ENCODE results near the gene PAK4.

Gene PAK4

GRCh38 chr19:39158646-39159260 lies 33.2 kb downstream of the PAK4 start:
- DNase-seq (ENCODE audit: low spot score in 2 of 2) (no peak), ATAC-seq (no peak)
- peaks cover 65% of the 10 kb centered on the region for H3K4me1 Mint-ChIP-seq
- H3K9me3 Mint-ChIP-seq = no peaks in the 10 kb centered on the region
- no peak overlapping the region for H3K27ac Mint-ChIP-seq
- H3K4me3 Mint-ChIP-seq = no peak overlapping the region
- H3K36me3 Mint-ChIP-seq = peaks cover 5% of the 10 kb centered on the region

GRCh38 chr19:39160523-39160861 lies 34.9 kb downstream of the PAK4 start:
- no peak for DNase-seq (ENCODE audit: low spot score in 2 of 2)
- H3K27ac Mint-ChIP-seq = peak overlapping the region; percentile 24
- no peaks in the 10 kb centered on the region for H3K9me3 Mint-ChIP-seq
- H3K4me3 Mint-ChIP-seq = no peak overlapping the region
- ATAC-seq = no peak
- peaks cover 5% of the 10 kb centered on the region for H3K36me3 Mint-ChIP-seq
- H3K4me1 Mint-ChIP-seq = peaks cover 50% of the 10 kb centered on the region

DNA sequence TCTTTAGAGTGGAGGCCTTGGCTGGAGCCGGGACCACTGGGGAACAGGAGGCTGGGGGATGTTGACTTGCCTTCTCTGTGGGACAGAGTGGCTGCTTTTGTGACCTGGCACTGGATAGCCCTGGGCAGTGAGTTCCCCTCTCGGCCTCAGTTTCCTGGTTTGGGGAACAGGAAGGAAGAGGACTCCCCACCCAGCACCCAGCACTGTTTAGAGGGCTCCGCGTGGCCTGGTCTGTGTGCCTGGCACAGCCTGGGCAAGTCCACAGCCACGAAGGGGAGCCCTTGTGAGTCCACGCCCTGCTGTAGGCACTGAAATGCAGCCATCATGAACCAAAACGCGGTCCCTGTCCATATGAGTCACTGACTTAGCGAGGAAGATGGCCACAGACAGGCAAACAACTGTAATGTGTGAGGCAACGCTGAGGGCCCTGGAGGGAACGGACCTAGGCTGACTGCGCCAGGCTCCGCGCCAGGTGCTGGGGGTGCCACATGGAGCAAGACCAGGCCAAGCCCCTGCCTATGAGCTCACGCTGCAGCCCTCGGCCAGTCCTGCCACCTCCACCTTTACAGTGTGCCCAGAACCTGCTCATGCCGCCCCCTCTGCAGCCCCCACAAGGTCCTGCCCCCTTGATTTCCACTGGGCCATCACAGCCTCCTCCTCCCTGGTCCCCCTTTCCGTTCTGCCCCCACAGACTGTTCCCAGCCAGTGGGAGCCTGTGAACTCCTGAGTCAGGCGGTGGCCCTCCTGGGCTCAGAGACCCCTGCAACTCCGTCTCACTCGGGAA lies 35.5 kb downstream of the PAK4 start:
- H3K4me1 Mint-ChIP-seq = peaks cover 46% of the 10 kb centered on the region
- no peaks in the 10 kb centered on the region for H3K9me3 Mint-ChIP-seq
- no peak overlapping the region for H3K4me3 Mint-ChIP-seq
- peaks cover 5% of the 10 kb centered on the region for H3K36me3 Mint-ChIP-seq
- DNase-seq (ENCODE audit: low spot score in 2 of 2) (no peak), ATAC-seq (no peak)
- H3K27ac Mint-ChIP-seq = no peak overlapping the region

DNA sequence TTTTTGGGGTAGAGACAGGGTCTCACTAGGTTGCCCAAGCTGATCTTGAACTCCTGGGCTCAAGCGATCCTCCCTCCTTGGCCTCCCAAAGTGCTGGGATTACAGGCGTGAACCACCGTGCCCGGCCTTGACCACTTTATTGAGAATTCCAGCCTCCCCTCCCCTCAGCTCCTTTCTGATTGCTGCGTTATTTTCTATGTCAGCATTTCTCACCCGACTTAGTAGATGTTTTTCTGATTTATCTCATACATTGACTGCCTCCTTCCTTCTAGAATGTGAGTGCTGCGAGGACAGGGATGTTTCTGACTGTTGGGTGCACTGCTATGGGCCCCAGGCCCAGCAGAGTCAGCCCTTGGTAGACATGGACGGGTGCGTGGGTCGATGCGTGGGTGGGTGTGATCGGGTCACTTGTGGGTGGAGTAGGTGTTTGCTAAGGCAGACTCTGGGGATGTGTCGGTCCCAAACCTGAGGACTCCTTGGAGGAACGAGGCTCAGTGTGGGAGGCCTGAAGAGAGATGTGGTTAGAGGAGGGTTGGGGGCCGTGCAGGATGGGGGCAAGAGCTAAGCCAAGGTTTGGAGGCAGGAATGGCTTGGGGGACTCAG lies 37.0 kb downstream of the PAK4 start:
- DNase-seq (ENCODE audit: low spot score in 2 of 2) (no peak), ATAC-seq (no peak)
- Mint-ChIP-seq H3K36me3 (peaks cover 5% of the 10 kb centered on the region), H3K4me1 (peaks cover 40% of the 10 kb centered on the region), H3K27ac (peak overlapping the region; percentile 10), H3K4me3 (no peak overlapping the region), H3K9me3 (no peaks in the 10 kb centered on the region)

GRCh38 chr19:39163621-39164020 lies 38.0 kb downstream of the PAK4 start:
- DNase-seq (ENCODE audit: low spot score in 2 of 2) (no peak), ATAC-seq (no peak)
- Mint-ChIP-seq H3K9me3 (no peaks in the 10 kb centered on the region), H3K4me3 (no peak overlapping the region), H3K27ac (no peak overlapping the region), H3K4me1 (peaks cover 29% of the 10 kb centered on the region), H3K36me3 (no peaks in the 10 kb centered on the region)

- no peaks in the 10 kb centered on the region for H3K36me3 Mint-ChIP-seq
- no peak for DNase-seq (ENCODE audit: low spot score in 2 of 2)
- H3K27ac Mint-ChIP-seq = peak overlapping the region; percentile 11
- H3K9me3 Mint-ChIP-seq = no peaks in the 10 kb centered on the region
- H3K4me1 Mint-ChIP-seq = peaks cover 28% of the 10 kb centered on the region
- H3K4me3 Mint-ChIP-seq = no peak overlapping the region
- no peak for ATAC-seq
These were observed 38.7 kb downstream of the PAK4 start for GRCh38 chr19:39164289-39164688.

GRCh38 chr19:39165857-39166256 lies 40.3 kb downstream of the PAK4 start:
- peaks cover 7% of the 10 kb centered on the region for H3K36me3 Mint-ChIP-seq
- DNase-seq (ENCODE audit: low spot score in 2 of 2) (no peak), ATAC-seq (no peak)
- H3K27ac Mint-ChIP-seq = no peak overlapping the region
- H3K9me3 Mint-ChIP-seq = no peaks in the 10 kb centered on the region
- H3K4me1 Mint-ChIP-seq = peaks cover 15% of the 10 kb centered on the region
- no peak overlapping the region for H3K4me3 Mint-ChIP-seq

- DNase-seq (ENCODE audit: low spot score in 2 of 2) = no peak
- ATAC-seq = no peak
- Mint-ChIP-seq H3K4me1 (peaks cover 14% of the 10 kb centered on the region), H3K4me3 (no peak overlapping the region), H3K9me3 (no peaks in the 10 kb centered on the region), H3K36me3 (peaks cover 7% of the 10 kb centered on the region), H3K27ac (no peak overlapping the region)
These were observed 41.2 kb downstream of the PAK4 start for GRCh38 chr19:39166571-39167391.

DNA sequence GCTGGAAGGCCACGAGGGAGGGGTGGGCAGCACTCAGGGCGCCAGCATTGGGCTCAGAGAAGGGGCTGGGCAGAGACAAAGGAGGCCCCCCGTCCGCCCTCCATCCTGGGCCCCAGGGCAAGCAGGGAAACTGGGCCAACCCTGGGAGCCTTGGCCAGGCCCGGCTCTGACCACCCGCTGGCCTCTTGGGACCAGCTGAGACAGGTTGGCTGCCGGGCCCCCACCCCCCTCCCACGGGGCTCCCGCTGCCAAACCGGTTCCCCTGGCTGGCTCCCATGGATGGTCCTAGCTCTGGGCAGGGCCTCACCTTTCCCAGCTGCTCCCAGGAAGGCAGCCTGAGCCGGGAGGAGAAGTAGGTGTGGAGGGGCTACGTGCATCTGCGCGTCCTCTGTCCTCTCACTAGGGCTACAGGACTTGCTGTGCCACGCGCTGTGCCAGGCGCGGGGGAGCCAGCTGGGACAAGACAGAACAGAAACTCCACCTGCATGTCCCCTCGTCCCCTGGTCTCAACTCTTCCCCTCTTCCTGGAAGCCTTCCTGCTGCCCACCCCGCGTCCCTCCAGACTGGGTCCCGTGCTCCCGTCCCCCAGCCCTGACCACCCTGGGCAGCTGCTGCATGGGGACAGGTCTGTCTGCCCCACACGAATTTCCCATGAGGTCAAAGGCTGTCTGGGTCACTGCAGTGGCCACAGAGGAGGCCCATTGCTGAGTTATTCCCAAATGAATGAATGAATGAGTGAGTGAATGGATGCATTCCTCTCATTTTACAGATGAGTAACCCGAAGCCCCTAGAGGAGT lies 42.1 kb downstream of the PAK4 start:
- ATAC-seq = no peak
- Mint-ChIP-seq H3K4me1 (peaks cover 10% of the 10 kb centered on the region), H3K36me3 (peaks cover 7% of the 10 kb centered on the region), H3K27ac (peak overlapping the region; percentile 20), H3K9me3 (no peaks in the 10 kb centered on the region), H3K4me3 (no peak overlapping the region)
- no peak for DNase-seq (ENCODE audit: low spot score in 2 of 2)

GRCh38 chr19:39168258-39169142 lies 42.9 kb downstream of the PAK4 start:
- no peaks in the 10 kb centered on the region for H3K9me3 Mint-ChIP-seq
- peak overlapping the region; percentile 20 for H3K27ac Mint-ChIP-seq
- peaks cover 7% of the 10 kb centered on the region for H3K36me3 Mint-ChIP-seq
- no peak overlapping the region for H3K4me3 Mint-ChIP-seq
- peaks cover 6% of the 10 kb centered on the region for H3K4me1 Mint-ChIP-seq
- ATAC-seq = no peak
- no peak for DNase-seq (ENCODE audit: low spot score in 2 of 2)

GRCh38 chr19:39169143-39169810 lies 43.7 kb downstream of the PAK4 start:
- peaks cover 6% of the 10 kb centered on the region for H3K4me1 Mint-ChIP-seq
- ATAC-seq (no peak), DNase-seq (ENCODE audit: low spot score in 2 of 2) (no peak)
- no peaks in the 10 kb centered on the region for H3K9me3 Mint-ChIP-seq
- H3K4me3 Mint-ChIP-seq = no peak overlapping the region
- H3K36me3 Mint-ChIP-seq = peaks cover 7% of the 10 kb centered on the region
- H3K27ac Mint-ChIP-seq = no peak overlapping the region

GRCh38 chr19:39170386-39171231 lies 45.0 kb downstream of the PAK4 start:
- H3K4me1 Mint-ChIP-seq = peaks cover 6% of the 10 kb centered on the region
- no peak overlapping the region for H3K4me3 Mint-ChIP-seq
- no peak for ATAC-seq
- peaks cover 7% of the 10 kb centered on the region for H3K36me3 Mint-ChIP-seq
- DNase-seq (ENCODE audit: low spot score in 2 of 2) = no peak
- H3K27ac Mint-ChIP-seq = no peak overlapping the region
- H3K9me3 Mint-ChIP-seq = no peaks in the 10 kb centered on the region

Data from stimulated activated effector memory CD8-positive, alpha-beta T cell treated with anti-CD3 and anti-CD28 coated beads, Interleukin-12 subunit alpha, Interleukin-12 subunit beta, amount 100 ng/mL, for 72 hours (primary cell).